Neural crest cell (in vitro differentiated cells): ENCODE results near the gene CD1D. TPM values are rescaled to one million over a fixed set of nuclear protein-coding genes. Genes with fewer than 3 reads are reported as not detected.
"Not testable (repeated sequence)": the region's sequence is repeated elsewhere in the genome, so short reads cannot be mapped to it uniquely, and the experiment has no call there.

ENCODE experiments used
- DNase-seq: peaks from one replicate; pipeline ENCODE4 v3.0.0; 2021; ENCODE audit warnings: low read depth, mixed read lengths, low spot score
- H3K27ac Mint-ChIP-seq: one replicate; pipeline ENCODE4 v1.8.0; 2021; ENCODE audit warnings: mild to moderate bottlenecking, mixed read lengths; ENCODE audit not compliant: unreplicated experiment
- H3K27me3 Mint-ChIP-seq: 2 replicates; pipeline ENCODE4 v1.8.0; 2021; ENCODE audit warnings: low read depth, mild to moderate bottlenecking, mixed read lengths
- H3K36me3 Mint-ChIP-seq: 2 replicates; pipeline ENCODE4 v1.8.0; 2021; ENCODE audit warnings: low read depth, mild to moderate bottlenecking, mixed read lengths
- H3K4me1 Mint-ChIP-seq: 2 replicates; pipeline ENCODE4 v1.8.0; 2021; ENCODE audit warnings: mixed read lengths
- H3K4me3 Mint-ChIP-seq: one replicate; pipeline ENCODE4 v1.8.0; 2021; ENCODE audit warnings: mild to moderate bottlenecking, mixed read lengths
- H3K9me3 Mint-ChIP-seq: 2 replicates; pipeline ENCODE4 v1.8.0; 2021; ENCODE audit warnings: mixed read lengths
- CTCF ChIP-seq: fragments of 200-600 bp; sonication (generic); conservative IDR thresholded peaks from 2 replicates; pipeline ENCODE4 v1.5.0; 2021; ENCODE audit warnings: antibody characterized with exemption, mild to moderate bottlenecking
- total RNA-seq: library from RNA; stranded (reverse); gene quantifications from 2 replicates; pipeline ENCODE4 v1.2.1, GENCODE V29; 2021

CD1D gene
- total RNA-seq, 1 donor from 2014 or later, result not detected

GRCh38 chr1:158212320-158212719 lies 31.6 kb downstream of the CD1D start:
- H3K27ac Mint-ChIP-seq, result no peak overlapping the region
- no peak for DNase-seq
- H3K4me1 Mint-ChIP-seq, result no peaks in the 10 kb centered on the region
- TF ChIP-seq CTCF, result no peak
- H3K36me3 Mint-ChIP-seq, result no peaks in the 10 kb centered on the region
- H3K4me3 Mint-ChIP-seq, result no peak overlapping the region
- H3K9me3 Mint-ChIP-seq, result no peaks in the 10 kb centered on the region
- H3K27me3 Mint-ChIP-seq, result peaks cover 28% of the 10 kb centered on the region

- not testable (repeated sequence) for H3K9me3 Mint-ChIP-seq, DNase-seq
Measured at GRCh38 chr1:158223445-158223844, 42.8 kb downstream of the CD1D start.

GRCh38 chr1:158227904-158228623 lies 47.4 kb downstream of the CD1D start:
- Mint-ChIP-seq H3K27ac (no peak overlapping the region), H3K9me3 (peaks cover 5% of the 10 kb centered on the region), H3K36me3 (no peaks in the 10 kb centered on the region), H3K4me1 (no peaks in the 10 kb centered on the region), H3K4me3 (no peak overlapping the region), H3K27me3 (peaks cover 20% of the 10 kb centered on the region)
- no peak for DNase-seq
- no peak for TF ChIP-seq CTCF

More at GRCh38 chr1:158223445-158223844, 42.8 kb downstream of the CD1D start:
- H3K4me3 Mint-ChIP-seq, H3K27ac Mint-ChIP-seq, H3K36me3 Mint-ChIP-seq, H3K27me3 Mint-ChIP-seq, H3K4me1 Mint-ChIP-seq: not testable (repeated sequence)

Other genes starting within 250 kb of the CD1D start
- 64.9 and 68.0 TPM in 2 replicates for gene KIRREL1, start 187.2 kb upstream of the CD1D start, total RNA-seq
- gene CD1A, start 73.5 kb downstream of the CD1D start, total RNA-seq, result not detected in 2 replicates
- not detected in 2 replicates for gene CD1C, start 109.0 kb downstream of the CD1D start, total RNA-seq
- not detected in 2 replicates for gene CD1B, start 150.6 kb downstream of the CD1D start, total RNA-seq
- gene CD1E, start 173.0 kb downstream of the CD1D start, total RNA-seq, result not detected in 2 replicates
- not detected in 2 replicates for gene OR10T2, start 218.6 kb downstream of the CD1D start, total RNA-seq
- not detected in 2 replicates for gene OR10K2, start 245.3 kb downstream of the CD1D start, total RNA-seq